22Rv1 (cell line): ENCODE data around the gene ERVW-1.

Experiments
- CTCF ChIP-seq: fragments of 450-650 bp; IDR thresholded peaks from 2 replicates; pipeline ENCODE4 v1.5.1; 2017; ENCODE audit warnings: mild to moderate bottlenecking
- ZFX ChIP-seq: fragments of 450-650 bp; IDR thresholded peaks from 2 replicates; pipeline ENCODE4 v1.6.1; 2017; ENCODE audit warnings: antibody characterized with exemption, borderline replicate concordance

GRCh38 chr7:92460109-92460508 lies 17.6 kb downstream of the ERVW-1 start:
- TF ChIP-seq CTCF (no peak), ZFX (no peak)
